ENCODE data around the gene PIGL. TPM values are rescaled to one million over a fixed set of nuclear protein-coding genes. Genes with fewer than 3 reads are reported as not detected.
"Not testable (repeated sequence)": the region's sequence is repeated elsewhere in the genome, so short reads cannot be mapped to it uniquely, and the experiment has no call there.

The PIGL gene
- total RNA-seq, 4 donors from 2014 or later: 18.2 to 74.0 (median 40.3) TPM

DNA sequence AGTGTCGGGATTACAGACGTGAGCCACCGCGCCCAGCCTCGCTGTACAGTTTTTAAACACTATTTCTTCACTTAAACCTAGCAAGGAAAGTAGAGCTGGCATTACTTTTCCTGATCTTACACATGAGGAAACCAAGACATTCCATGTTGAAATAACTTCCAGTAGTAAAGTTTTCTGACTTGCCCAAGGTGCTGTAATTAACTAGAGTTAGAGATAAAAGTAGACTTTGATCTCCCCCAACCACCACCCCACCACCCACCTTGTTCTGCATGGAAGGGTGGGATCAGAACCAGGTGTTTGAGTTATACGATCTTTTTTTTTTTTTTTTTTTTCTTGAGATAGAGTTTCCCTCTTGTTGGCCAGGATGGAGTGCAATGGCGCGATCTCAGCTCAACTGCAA lies 89.2 kb downstream of the PIGL start:
- H3K4me1 ChIP-seq: no peaks in the 10 kb centered on the region
- DNase-seq: no peak
- TF ChIP-seq POLR2A (IDR thresholded peaks at IDR 0.05): no peak
- TF ChIP-seq, protein P1, sequence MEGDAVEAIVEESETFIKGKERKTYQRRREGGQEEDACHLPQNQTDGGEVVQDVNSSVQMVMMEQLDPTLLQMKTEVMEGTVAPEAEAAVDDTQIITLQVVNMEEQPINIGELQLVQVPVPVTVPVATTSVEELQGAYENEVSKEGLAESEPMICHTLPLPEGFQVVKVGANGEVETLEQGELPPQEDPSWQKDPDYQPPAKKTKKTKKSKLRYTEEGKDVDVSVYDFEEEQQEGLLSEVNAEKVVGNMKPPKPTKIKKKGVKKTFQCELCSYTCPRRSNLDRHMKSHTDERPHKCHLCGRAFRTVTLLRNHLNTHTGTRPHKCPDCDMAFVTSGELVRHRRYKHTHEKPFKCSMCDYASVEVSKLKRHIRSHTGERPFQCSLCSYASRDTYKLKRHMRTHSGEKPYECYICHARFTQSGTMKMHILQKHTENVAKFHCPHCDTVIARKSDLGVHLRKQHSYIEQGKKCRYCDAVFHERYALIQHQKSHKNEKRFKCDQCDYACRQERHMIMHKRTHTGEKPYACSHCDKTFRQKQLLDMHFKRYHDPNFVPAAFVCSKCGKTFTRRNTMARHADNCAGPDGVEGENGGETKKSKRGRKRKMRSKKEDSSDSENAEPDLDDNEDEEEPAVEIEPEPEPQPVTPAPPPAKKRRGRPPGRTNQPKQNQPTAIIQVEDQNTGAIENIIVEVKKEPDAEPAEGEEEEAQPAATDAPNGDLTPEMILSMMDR (IDR thresholded peaks at IDR 0.05): no peak
- no peaks in the 10 kb centered on the region for H3K36me3 ChIP-seq
- no peaks in the 10 kb centered on the region for H3K27me3 ChIP-seq
- intact Hi-C loops (cut with DNase I; ENCODE audit: low total_unique reads): no loop called here
- H3K4me3 ChIP-seq: no peak overlapping the region
- H3K27ac ChIP-seq: no peak overlapping the region
- no peaks in the 10 kb centered on the region for H3K9me3 ChIP-seq

DNA sequence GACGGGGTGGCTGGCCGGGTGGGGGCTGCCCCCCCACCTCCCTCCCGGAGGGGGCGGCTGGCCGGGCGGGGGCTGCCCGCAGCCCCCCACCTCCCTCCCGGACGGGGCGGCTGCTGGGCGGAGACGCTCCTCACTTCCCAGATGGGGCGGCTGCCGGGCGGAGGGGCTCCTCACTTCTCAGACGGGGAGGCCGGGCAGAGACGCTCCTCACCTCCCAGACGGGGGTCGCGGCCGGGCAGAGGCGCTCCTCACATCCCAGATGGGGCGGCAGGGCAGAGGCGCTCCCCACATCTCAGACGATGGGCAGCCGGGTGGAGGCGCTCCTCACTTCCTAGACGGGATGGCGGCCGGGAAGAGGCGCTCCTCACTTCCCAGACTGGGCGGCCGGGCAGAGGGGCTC lies 95.1 kb downstream of the PIGL start:
- H3K4me3 ChIP-seq; intact Hi-C loops (cut with DNase I; ENCODE audit: low total_unique reads); H3K4me1 ChIP-seq; H3K9me3 ChIP-seq; H3K36me3 ChIP-seq; DNase-seq; H3K27me3 ChIP-seq; H3K27ac ChIP-seq: not testable (repeated sequence)

DNA sequence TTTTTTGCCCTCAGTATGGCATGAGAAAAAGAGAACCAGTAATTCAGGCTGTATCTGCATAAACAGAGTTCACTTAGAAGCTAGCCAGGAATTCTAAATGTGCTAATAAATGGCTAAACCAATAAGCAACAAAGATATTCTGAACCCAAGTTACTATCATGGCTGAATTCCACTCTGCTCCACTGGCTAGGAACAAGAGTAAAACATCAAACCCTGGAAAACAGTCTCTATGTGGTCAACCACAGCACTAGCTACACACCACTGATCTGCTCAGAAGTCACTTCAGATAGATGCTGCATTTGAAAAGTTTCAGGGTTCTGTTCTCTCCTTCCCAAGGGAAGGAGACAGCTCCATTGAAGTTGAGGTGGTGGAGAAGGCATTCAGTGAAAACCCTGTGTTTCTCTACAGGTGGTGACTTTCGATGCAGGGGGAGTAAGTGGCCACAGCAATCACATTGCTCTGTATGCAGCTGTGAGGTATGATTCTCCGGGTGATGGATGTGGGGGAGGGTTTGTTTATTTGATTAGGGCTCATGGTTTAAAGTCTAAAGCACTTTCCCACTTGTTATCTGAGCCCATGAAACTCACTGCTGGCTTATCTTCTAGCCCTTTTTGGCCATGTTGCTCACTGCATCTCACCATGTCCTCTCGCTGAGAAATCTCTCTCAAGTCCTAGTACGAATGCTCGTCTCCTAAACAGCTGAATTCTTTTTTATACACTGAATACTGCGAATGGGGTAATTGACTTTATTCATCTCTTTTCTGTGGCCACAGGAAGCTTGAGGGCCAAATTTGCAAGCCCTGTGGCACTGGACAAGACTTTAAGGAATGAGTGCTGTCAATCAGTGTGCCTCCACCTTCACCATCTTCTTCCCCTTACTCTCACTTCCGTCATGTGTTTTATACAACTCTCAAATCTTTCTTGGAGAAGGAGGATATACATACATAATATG lies 96.4 kb downstream of the PIGL start:
- no peaks in the 10 kb centered on the region for H3K27me3 ChIP-seq
- DNase-seq: no peak
- intact Hi-C loops (cut with DNase I; ENCODE audit: low total_unique reads): no loop called here
- no peak for TF ChIP-seq POLR2A (IDR thresholded peaks at IDR 0.05)
- TF ChIP-seq, protein P1 (IDR thresholded peaks at IDR 0.05): no peak
- H3K27ac ChIP-seq: no peak overlapping the region
- H3K9me3 ChIP-seq: no peaks in the 10 kb centered on the region
- no peaks in the 10 kb centered on the region for H3K4me1 ChIP-seq
- H3K36me3 ChIP-seq: no peaks in the 10 kb centered on the region
- H3K4me3 ChIP-seq: no peak overlapping the region

DNA sequence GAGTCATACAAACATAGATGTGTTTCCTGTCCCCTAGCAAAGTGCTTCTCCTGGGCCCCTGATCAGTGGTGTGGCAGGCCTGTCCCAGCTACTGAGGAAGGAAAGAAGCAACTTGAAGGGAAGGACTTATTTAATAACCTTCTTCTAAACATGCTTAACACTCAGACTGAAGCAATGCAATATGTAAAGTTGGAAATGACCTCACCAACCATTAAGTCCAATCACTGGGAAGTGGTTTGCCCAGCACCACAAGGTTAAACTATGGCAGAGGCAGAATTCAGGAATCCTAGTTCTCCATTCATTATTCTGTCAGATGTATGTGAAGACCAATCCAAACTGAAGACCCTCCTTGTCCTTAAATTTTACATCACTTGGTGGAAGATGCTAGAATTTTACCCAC lies 97.2 kb downstream of the PIGL start:
- no peak overlapping the region for H3K4me3 ChIP-seq
- H3K27me3 ChIP-seq: no peaks in the 10 kb centered on the region
- no peaks in the 10 kb centered on the region for H3K4me1 ChIP-seq
- no peak for TF ChIP-seq POLR2A (IDR thresholded peaks at IDR 0.05)
- TF ChIP-seq, protein P1 (IDR thresholded peaks at IDR 0.05): no peak
- no peak for DNase-seq
- no peaks in the 10 kb centered on the region for H3K9me3 ChIP-seq
- intact Hi-C loops (cut with DNase I; ENCODE audit: low total_unique reads): no loop called here
- no peaks in the 10 kb centered on the region for H3K36me3 ChIP-seq
- H3K27ac ChIP-seq: no peak overlapping the region

DNA sequence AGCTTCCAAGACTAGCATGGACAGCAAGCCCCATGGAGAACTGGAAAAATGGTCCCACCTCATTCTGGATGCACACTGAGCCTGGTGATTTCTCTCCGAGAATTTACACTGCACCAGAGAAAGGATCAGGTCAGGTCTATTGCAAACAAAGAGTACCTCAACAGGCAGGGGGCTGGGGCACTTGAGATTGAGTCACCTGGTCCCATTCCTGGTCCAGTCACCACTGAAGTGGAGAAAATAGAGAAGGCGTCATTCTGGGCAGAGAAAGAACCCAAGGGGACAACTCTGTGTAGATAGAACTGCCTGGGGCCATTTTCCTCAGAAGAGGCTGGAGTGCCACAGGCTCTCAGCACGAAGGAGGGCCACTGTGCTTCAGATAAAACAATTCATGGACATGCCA lies 97.8 kb downstream of the PIGL start:
- no peaks in the 10 kb centered on the region for H3K4me1 ChIP-seq
- no peaks in the 10 kb centered on the region for H3K9me3 ChIP-seq
- intact Hi-C loops (cut with DNase I; ENCODE audit: low total_unique reads): no loop called here
- no peaks in the 10 kb centered on the region for H3K27me3 ChIP-seq
- TF ChIP-seq, protein P1 (IDR thresholded peaks at IDR 0.05): no peak
- TF ChIP-seq POLR2A (IDR thresholded peaks at IDR 0.05): no peak
- DNase-seq: no peak
- no peak overlapping the region for H3K4me3 ChIP-seq
- H3K36me3 ChIP-seq: no peaks in the 10 kb centered on the region
- no peak overlapping the region for H3K27ac ChIP-seq

Data from uterus (tissue), 4 donors.